GM18868 (cell line): ENCODE results near the gene MGMT.
A peak's percentile ranks its signal among the peaks of the same experiment; 100 is the strongest.
"Not testable (repeated sequence)": the region's sequence is repeated elsewhere in the genome, so short reads cannot be mapped to it uniquely, and the experiment has no call there.

Experiments used
- ATAC-seq: cut with Tn5 transposase; IDR thresholded peaks from one replicate; pipeline ENCODE4 v1.9.1; 2021; ENCODE audit warnings: mild to moderate bottlenecking, moderate library complexity; ENCODE audit not compliant: unreplicated experiment

Gene MGMT

GRCh38 chr10:129466703-129467358 is at the start of gene MGMT:
MGMT (plus strand) TSS chr10:129467241.
- peak; percentile 91 for ATAC-seq

GRCh38 chr10:129417870-129418269 is 49.2 kb upstream of the MGMT start:
- no peak for ATAC-seq

- no peak for ATAC-seq
Observed at GRCh38 chr10:129418496-129419225, 48.4 kb upstream of the MGMT start.

GRCh38 chr10:129419397-129419796 is 47.6 kb upstream of the MGMT start:
- ATAC-seq, result no peak

GRCh38 chr10:129421399-129422010 is 45.5 kb upstream of the MGMT start:
- no peak for ATAC-seq

- ATAC-seq, result no peak
Observed at GRCh38 chr10:129424978-129425377, 42.1 kb upstream of the MGMT start.

GRCh38 chr10:129426606-129427005 is 40.4 kb upstream of the MGMT start:
- no peak for ATAC-seq

GRCh38 chr10:129433266-129433665 is 33.8 kb upstream of the MGMT start:
- ATAC-seq, result no peak

GRCh38 chr10:129435724-129436123 is 31.3 kb upstream of the MGMT start:
- not testable (repeated sequence) for ATAC-seq

- no peak for ATAC-seq
Observed at GRCh38 chr10:129438024-129438423, 29.0 kb upstream of the MGMT start.

- ATAC-seq, result no peak
Observed at GRCh38 chr10:129440247-129440646, 26.8 kb upstream of the MGMT start.

- no peak for ATAC-seq
Observed at GRCh38 chr10:129440722-129441316, 26.2 kb upstream of the MGMT start.

GRCh38 chr10:129441372-129442009 is 25.6 kb upstream of the MGMT start:
- no peak for ATAC-seq

- no peak for ATAC-seq
Observed at GRCh38 chr10:129442866-129443265, 24.2 kb upstream of the MGMT start.

- no peak for ATAC-seq
Observed at GRCh38 chr10:129444359-129444758, 22.7 kb upstream of the MGMT start.

GRCh38 chr10:129445436-129446182 is 21.4 kb upstream of the MGMT start:
- ATAC-seq, result no peak

GRCh38 chr10:129446183-129446581 is 20.9 kb upstream of the MGMT start:
- no peak for ATAC-seq

- ATAC-seq, result no peak
Observed at GRCh38 chr10:129447486-129447885, 19.6 kb upstream of the MGMT start.

- ATAC-seq, result no peak
Observed at GRCh38 chr10:129448086-129448485, 19.0 kb upstream of the MGMT start.

GRCh38 chr10:129448539-129448938 is 18.5 kb upstream of the MGMT start:
- ATAC-seq, result no peak

- ATAC-seq, result no peak
Observed at GRCh38 chr10:129449893-129450292, 17.1 kb upstream of the MGMT start.
